HAP-1 (cell line): ENCODE measurements around the gene KCNQ1.

Experiments used
- DNase-seq, 2 experiments: peaks; one replicate each; pipeline ENCODE4 v3.0.0-alpha.2; 2016 to 2020; ENCODE audit warnings: low spot score in 2 of 2
- H3K27me3 ChIP-seq: fragments of 250-450 bp; sonication (Bioruptor Pico); 2 replicates; pipeline ENCODE4 v1.5.1; 2020; ENCODE audit warnings: low read depth, mild to moderate bottlenecking, moderate library complexity
- H3K36me3 ChIP-seq: fragments of 250-450 bp; sonication (Bioruptor Pico); replicated peaks from 2 replicates; pipeline ENCODE4 v1.5.1; 2020; ENCODE audit warnings: mild to moderate bottlenecking
- H3K4me1 ChIP-seq: fragments of 250-450 bp; sonication (Bioruptor Pico); 2 replicates; pipeline ENCODE4 v1.5.1; 2020; ENCODE audit warnings: mild to moderate bottlenecking
- H3K4me3 ChIP-seq: fragments of 250-450 bp; sonication (Bioruptor Pico); 2 replicates; pipeline ENCODE4 v1.5.1; 2020; ENCODE audit warnings: mild to moderate bottlenecking, moderate library complexity
- H3K9me3 ChIP-seq: fragments of 250-450 bp; sonication (Bioruptor Pico); 2 replicates; pipeline ENCODE4 v1.5.1; 2020; ENCODE audit warnings: mild to moderate bottlenecking, moderate library complexity
- in situ Hi-C: fragments of 300-500 bp; cut with MboI; formaldehyde crosslinking; loops from 3 replicates; pipeline ENCODE4 v1.14.3; 2020; ENCODE audit warnings: low sequenced_read_pairs, inconsistent platforms, mixed read lengths

Gene KCNQ1

DNA sequence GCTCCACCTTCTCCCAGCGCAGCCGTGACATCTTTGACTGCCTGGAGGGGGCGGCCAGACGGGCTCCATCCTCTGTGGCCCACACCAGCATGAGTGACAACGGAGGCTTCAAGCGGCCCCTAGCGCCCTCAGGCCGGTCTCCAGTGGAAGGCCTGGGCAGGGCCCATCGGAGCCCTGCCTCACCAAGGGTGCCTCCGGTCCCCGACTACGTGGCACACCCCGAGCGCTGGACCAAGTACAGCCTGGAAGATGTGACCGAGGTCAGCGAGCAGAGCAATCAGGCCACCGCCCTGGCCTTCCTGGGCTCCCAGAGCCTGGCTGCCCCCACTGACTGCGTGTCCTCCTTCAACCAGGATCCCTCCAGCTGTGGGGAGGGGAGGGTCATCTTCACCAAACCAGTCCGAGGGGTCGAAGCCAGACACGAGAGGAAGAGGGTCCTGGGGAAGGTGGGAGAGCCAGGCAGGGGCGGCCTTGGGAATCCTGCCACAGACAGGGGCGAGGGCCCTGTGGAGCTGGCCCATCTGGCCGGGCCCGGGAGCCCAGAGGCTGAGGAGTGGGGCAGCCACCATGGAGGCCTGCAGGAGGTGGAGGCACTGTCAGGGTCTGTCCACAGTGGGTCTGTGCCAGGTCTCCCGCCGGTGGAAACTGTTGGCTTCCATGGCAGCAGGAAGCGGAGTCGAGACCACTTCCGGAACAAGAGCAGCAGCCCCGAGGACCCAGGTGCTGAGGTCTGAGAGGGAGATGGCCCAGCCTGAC lies 41.7 kb upstream of the KCNQ1 start:
- no peak overlapping the region for H3K4me3 ChIP-seq
- no peaks in the 10 kb centered on the region for H3K4me1 ChIP-seq
- H3K36me3 ChIP-seq, result peaks cover 22% of the 10 kb centered on the region
- H3K9me3 ChIP-seq, result no peaks in the 10 kb centered on the region
- DNase-seq, result no peak
- in situ Hi-C loops, result no loop called here
- H3K27me3 ChIP-seq, result peaks cover 3% of the 10 kb centered on the region; the same call in 1 of the 2 replicates

DNA sequence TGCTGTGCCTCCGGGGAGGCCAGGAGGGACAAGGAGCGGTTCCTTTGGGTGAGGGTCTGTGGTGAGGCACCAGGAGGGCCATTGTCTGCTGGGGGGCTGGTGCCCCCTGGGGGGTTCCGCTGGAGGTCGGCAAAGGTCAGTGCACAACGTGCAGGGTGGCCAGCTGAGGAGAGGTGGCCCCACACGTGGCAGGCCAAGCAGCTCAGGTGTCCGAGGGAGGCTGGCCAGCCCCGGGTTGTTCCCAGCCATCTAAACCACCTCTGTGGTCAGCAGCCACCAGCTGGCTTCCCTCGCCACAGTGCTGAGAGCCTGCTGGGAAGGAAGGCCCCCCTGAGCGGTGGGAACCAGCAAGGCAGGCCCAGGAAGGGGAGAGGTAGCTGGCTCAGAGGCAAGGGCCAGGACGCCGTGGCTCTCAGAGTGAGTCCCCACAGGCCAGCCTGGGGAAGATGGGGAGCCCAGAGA lies 40.0 kb upstream of the KCNQ1 start:
- no peaks in the 10 kb centered on the region for H3K9me3 ChIP-seq
- no peak for DNase-seq
- peaks cover 15% of the 10 kb centered on the region for H3K27me3 ChIP-seq
- no peak overlapping the region for H3K4me3 ChIP-seq
- in situ Hi-C loops, result no loop called here
- H3K4me1 ChIP-seq, result no peaks in the 10 kb centered on the region
- peaks cover 22% of the 10 kb centered on the region for H3K36me3 ChIP-seq

- Histone ChIP-seq H3K4me3 (no peak overlapping the region), H3K4me1 (no peaks in the 10 kb centered on the region), H3K27me3 (peaks cover 24% of the 10 kb centered on the region), H3K9me3 (no peaks in the 10 kb centered on the region), H3K36me3 (peaks cover 17% of the 10 kb centered on the region)
- DNase-seq, result no peak
- in situ Hi-C loops, result no loop called here
Observed at GRCh38 chr11:2406451-2406850, 38.4 kb upstream of the KCNQ1 start.

DNA sequence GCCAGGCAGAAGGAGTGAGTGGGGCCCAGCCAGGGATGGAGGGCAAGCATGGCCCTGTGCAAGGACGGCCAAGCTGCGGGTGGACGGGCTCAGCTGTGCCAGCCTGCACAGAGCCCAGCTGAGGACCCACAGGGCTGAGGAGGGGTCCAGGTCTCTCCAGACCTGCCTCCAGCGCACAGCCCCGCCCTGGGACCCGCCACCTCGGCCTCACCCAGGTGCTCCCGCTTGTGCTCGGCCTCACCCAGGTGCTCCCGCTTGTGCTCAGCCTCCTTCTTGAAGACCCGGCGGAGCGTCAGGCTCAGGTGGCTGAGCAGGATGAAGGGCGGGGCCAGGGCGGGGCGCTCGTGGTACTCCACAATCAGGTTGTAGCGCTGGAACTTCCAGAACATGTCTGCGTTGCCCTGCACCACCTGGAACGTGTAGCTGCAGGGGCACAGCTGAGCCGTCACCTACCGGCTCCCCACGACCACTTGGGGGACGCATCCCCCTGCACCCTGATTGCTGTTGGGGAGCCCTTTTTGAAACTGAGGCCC lies 37.9 kb upstream of the KCNQ1 start:
- Histone ChIP-seq H3K4me1 (no peaks in the 10 kb centered on the region), H3K4me3 (no peak overlapping the region), H3K9me3 (no peaks in the 10 kb centered on the region), H3K27me3 (peaks cover 24% of the 10 kb centered on the region), H3K36me3 (peaks cover 17% of the 10 kb centered on the region)
- in situ Hi-C loops, result no loop called here
- no peak for DNase-seq

GRCh38 chr11:2408671-2409070 lies 36.1 kb upstream of the KCNQ1 start:
- no peaks in the 10 kb centered on the region for H3K9me3 ChIP-seq
- no peak overlapping the region for H3K4me3 ChIP-seq
- peaks cover 24% of the 10 kb centered on the region for H3K27me3 ChIP-seq
- H3K4me1 ChIP-seq, result no peaks in the 10 kb centered on the region
- DNase-seq, result no peak
- H3K36me3 ChIP-seq, result peaks cover under 1% of the 10 kb centered on the region
- in situ Hi-C loops, result no loop called here

GRCh38 chr11:2409126-2409525 lies 35.7 kb upstream of the KCNQ1 start:
- DNase-seq, result no peak
- Histone ChIP-seq H3K27me3 (peaks cover 24% of the 10 kb centered on the region), H3K9me3 (no peaks in the 10 kb centered on the region), H3K4me1 (no peaks in the 10 kb centered on the region), H3K4me3 (no peak overlapping the region), H3K36me3 (no peaks in the 10 kb centered on the region)
- in situ Hi-C loops, result no loop called here

- Histone ChIP-seq H3K9me3 (no peaks in the 10 kb centered on the region), H3K36me3 (no peaks in the 10 kb centered on the region), H3K27me3 (peaks cover 24% of the 10 kb centered on the region), H3K4me1 (no peaks in the 10 kb centered on the region), H3K4me3 (no peak overlapping the region)
- in situ Hi-C loops, result no loop called here
- no peak for DNase-seq
Observed at GRCh38 chr11:2409611-2410468, 35.0 kb upstream of the KCNQ1 start.

- Histone ChIP-seq H3K4me1 (no peaks in the 10 kb centered on the region), H3K4me3 (no peak overlapping the region), H3K27me3 (peaks cover 24% of the 10 kb centered on the region), H3K36me3 (no peaks in the 10 kb centered on the region), H3K9me3 (no peaks in the 10 kb centered on the region)
- no peak for DNase-seq
- in situ Hi-C loops, result no loop called here
Observed at GRCh38 chr11:2410616-2411015, 34.2 kb upstream of the KCNQ1 start.

- in situ Hi-C loops, result no loop called here
- DNase-seq, result no peak
- Histone ChIP-seq H3K9me3 (no peaks in the 10 kb centered on the region), H3K27me3 (peaks cover 24% of the 10 kb centered on the region), H3K4me3 (no peak overlapping the region), H3K4me1 (no peaks in the 10 kb centered on the region), H3K36me3 (no peaks in the 10 kb centered on the region)
Observed at GRCh38 chr11:2411446-2412305, 33.1 kb upstream of the KCNQ1 start.

- Histone ChIP-seq H3K27me3 (peaks cover 24% of the 10 kb centered on the region), H3K9me3 (no peaks in the 10 kb centered on the region), H3K36me3 (no peaks in the 10 kb centered on the region), H3K4me1 (no peaks in the 10 kb centered on the region), H3K4me3 (no peak overlapping the region)
- in situ Hi-C loops, result no loop called here
- DNase-seq, result no peak
Observed at GRCh38 chr11:2412323-2412722, 32.5 kb upstream of the KCNQ1 start.

- Histone ChIP-seq H3K4me3 (no peak overlapping the region), H3K27me3 (peaks cover 16% of the 10 kb centered on the region), H3K9me3 (no peaks in the 10 kb centered on the region), H3K36me3 (no peaks in the 10 kb centered on the region), H3K4me1 (no peaks in the 10 kb centered on the region)
- no peak for DNase-seq
- in situ Hi-C loops, result no loop called here
Observed at GRCh38 chr11:2413742-2414579, 30.8 kb upstream of the KCNQ1 start.

- in situ Hi-C loops, result loop anchor here (5.0 kb wide), 1 partner anchor 227 kb away; no protein-coding TSS in a partner anchor
- no peak for DNase-seq
- H3K4me3 ChIP-seq, result no peak overlapping the region
- H3K27me3 ChIP-seq, result peaks cover 11% of the 10 kb centered on the region
- no peaks in the 10 kb centered on the region for H3K9me3 ChIP-seq
- H3K4me1 ChIP-seq, result no peaks in the 10 kb centered on the region
- no peaks in the 10 kb centered on the region for H3K36me3 ChIP-seq
Observed at GRCh38 chr11:2414616-2415015, 30.2 kb upstream of the KCNQ1 start.
